Superior temporal gyrus (tissue), 1 donor: ENCODE results near the gene TBRG4.
A peak's percentile ranks its signal among the peaks of the same experiment; 100 is the strongest.

Source experiments
- DNase-seq: peaks from one replicate; pipeline ENCODE4 v3.0.0-alpha.2; 2016; ENCODE audit errors: extremely low spot score

The TBRG4 gene

DNA sequence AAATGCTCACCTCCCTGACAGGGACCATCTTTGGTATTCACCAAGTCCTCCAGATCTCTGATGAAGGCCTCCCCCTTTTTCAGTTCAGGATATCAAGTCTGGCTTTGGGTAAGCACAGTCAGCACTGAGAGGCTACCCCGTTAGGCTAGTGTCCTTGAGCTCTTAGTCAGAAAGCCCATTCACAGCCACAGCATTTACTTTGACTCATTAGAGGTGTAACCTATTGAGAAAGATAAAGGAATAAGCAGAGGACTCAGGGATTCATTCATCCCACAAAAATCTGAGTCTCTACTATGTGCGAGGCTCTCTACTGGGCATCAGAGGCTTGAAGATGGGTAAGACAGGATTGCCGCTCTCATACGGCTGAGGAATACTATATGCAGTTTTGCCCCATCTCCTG is 32.1 kb upstream of the TBRG4 start:
- DNase-seq: no peak

DNA sequence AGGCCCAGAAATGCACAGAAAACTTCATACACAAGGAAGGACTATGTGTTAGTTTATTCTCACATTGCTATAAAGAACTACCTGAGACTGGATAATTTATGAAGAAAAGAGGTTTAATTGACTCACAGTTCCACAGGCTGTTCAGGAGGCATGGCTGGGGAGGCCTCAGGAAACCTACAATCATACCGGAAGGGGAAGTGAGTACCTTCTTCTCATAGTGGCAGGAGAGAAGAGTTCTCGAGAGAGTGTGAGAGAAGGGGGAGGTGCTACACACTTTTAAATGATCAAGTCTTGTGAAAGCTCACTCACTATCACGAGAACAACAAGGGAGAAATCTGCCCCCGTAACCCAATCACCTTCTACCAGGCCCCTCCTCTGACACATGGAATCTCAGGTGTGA is 29.3 kb upstream of the TBRG4 start:
- DNase-seq: no peak

DNA sequence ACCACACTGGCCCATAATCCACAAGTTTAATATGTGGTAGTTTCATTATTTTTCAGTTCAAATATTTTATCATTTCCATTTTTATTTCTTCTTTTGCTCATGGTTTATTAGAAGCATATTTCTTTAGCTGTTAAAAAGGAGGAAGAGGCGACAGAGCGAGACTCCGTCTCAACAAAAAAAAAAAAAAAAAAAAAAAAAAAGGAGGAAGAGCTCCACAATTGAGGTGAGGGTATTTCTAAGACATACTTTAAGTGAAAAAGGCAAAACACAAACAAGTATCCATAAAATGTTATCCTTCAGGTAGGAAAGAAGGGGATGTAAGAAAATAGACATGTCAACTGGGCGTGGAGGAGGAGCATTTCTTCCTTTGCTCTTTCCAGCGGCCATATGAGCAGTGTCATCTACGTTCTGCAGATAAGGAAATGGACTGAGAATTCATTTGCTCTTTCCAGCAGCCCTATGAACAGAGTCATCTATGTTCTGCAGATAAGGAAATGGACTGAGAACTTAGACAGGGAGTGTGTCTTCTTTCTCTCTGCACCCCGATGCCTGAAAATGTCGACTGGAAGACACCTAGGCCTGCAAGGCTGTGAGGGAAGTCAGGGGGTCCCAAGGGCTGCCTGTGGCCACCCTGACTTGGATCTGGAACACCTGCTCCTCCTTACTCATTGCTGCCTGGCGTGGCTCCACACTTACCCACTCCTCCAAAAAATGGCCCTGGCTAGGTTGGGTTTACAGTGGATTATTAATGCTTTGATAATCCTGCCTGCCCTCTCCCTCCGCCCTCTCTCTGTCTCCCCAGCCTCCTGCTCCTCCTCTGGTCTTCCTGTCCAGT is 27.2 kb upstream of the TBRG4 start:
- DNase-seq: no peak

DNA sequence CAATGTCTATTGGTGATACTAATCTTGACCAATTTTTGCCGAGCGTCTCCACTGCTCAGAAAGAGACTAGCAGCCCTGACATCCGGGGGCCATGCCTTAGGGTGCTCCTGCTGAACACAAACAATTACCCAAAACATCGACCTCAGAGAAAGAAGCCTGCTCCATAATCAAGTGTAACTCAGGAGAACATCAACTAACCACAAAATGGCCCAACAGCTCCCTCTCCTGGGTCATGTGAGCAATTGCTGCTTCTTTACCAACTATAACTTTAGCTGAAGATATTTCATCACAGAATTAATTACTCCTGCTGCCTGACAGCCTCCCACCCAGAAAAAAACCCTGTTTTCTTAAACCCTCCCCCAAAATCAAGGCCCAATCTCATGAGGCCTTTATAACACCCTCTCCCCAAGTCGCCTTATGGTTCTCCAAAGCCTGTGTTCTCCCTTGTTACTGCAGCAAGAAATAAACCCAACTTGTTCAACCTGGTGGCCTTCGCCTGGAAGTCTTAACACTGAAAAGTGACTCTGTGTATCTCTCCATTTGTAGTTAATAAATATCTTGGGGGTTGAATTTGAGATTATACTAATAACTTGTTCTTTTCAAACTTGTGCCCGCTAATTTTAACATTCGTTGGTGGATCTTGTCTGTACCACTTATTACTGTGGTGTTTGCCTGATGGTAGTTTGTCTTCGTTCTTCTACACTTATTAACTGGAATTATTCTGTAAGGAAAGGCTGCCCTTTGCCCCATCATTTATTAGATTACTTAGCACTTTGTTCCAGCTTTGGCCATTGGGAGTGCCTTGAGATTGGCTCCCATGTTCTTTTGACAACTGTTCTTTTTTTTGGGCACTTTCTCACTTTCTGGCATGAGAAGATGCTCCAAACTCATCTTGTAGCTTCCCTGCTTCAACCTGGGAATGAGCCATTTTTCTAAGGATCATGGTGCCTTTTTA is 24.9 kb upstream of the TBRG4 start:
- DNase-seq: peak; percentile 94

DNA sequence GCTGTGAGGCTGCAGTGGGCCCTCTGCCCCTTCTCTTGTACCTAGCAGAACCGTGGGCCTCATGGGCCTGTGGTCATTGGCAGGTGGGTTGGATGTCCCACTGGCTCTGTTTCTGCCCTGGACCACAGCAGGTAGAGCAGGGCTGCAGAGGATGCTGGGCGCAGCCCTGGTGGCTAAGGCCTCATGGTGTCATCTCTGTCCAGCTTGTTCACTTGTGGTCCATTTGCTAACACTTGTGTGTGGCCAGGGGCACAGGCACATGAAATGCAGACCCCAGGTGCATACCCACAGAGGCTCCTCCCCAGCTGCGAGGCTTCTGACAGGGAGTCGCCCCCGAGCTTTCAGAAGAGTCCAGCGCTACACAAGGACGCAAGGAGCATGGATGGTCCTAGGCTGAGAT is 22.4 kb upstream of the TBRG4 start:
- DNase-seq: no peak

DNA sequence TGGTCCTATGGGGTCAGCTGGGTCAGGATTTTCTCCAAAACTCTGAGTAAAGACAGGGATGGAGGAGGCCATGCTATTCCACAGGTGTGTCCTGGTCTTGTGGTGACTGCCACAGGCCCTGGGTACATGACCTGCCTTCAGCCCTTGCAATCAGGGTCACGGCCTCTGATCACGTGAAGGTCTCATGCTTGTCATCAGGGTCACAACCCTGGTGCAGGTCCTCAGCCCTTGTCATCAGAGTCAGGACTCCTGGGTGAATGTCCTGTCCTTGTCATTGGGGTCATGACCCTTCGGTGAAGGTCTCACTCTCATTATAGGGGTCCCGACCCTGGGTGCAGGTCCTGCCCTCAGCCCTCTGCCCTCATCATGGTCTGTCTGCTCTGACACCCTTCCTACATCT is 21.9 kb upstream of the TBRG4 start:
- no peak for DNase-seq

DNA sequence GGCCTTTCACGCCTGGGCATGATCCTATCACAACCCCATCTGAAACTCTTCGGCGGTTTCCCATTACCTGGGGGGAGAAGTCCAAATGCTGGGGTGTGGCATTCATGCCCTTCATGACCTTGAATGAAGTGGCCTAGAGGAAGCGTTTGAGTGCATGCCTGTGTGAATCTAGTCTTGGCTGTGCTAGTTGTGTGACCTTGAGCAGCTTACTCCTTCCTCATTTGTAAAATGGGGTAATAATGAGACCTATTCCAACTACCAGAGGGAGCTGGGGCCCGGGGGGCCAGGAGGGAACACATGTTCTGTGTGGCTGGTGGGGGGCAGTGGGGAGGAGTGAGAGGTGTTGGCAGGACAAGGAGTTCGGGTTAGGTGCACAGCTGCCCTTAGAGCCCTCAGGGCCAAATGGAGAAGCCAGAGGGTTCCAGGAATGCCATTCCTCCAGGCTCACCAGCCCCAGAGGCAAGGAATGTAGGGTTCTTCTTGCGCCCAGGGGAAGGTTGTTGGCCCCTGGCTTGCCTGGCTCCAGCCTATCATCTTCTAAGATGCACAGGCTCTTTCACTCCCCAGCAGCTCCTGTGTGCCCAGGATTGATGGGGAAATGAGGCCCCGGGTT is 21.3 kb upstream of the TBRG4 start:
- DNase-seq: no peak

DNA sequence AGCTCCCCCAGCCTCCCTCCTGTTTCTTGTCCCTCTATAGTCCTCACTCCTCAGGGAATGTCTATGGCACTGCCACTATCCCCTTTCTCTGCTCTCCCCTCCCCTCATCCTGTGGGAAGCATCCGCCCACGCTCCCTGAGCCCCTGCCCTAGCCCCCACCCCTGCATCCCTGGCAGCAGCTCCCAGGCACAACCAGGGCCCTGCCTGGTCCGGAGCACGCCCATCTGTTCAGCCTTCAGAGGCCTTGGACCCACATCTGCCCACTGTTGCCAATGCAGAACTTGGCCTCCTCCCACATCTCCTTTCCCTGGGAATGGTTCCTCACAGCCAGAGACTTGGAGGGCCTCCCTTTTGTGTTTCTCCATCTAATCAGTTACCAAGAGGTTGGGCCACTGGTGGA is 20.4 kb upstream of the TBRG4 start:
- no peak for DNase-seq

DNA sequence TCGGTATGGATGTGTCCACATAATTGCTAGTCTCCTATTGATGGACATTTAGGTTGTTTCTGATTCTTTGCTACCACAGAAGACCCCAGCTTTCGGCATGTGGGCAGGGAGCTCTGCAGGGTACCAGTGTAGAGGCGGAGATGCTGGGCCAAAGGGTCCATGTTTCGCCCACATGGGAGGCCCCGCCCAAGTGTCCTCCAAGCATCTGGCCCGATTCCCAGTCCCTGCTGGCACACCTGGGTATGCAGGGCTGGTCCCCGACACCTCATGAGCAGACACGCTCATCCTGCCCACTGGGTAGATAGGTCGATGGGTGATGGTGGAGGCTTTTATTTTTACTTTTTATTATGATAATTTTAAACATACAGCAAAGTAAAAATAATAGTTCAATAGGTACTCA is 19.4 kb upstream of the TBRG4 start:
- DNase-seq: no peak

DNA sequence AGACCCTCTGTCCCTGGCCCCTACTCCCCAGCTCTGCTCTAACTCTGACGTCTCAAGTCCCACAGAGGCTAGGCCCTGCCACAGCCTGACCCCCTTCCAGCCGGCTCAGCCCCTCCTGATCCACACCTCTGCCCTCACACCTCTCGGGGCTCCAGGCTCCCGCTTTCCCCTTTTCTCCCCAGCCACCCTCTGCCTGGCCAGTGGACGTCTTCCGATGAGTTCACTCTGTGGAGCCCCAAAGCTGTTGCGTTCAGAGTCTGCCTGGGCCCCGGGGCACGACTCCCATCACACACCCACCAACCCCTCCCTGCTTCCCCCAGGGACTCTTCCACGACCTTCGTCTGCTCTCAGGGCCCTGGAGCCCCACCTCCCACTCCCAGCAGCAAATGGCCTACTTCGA is 18.4 kb upstream of the TBRG4 start:
- no peak for DNase-seq

DNA sequence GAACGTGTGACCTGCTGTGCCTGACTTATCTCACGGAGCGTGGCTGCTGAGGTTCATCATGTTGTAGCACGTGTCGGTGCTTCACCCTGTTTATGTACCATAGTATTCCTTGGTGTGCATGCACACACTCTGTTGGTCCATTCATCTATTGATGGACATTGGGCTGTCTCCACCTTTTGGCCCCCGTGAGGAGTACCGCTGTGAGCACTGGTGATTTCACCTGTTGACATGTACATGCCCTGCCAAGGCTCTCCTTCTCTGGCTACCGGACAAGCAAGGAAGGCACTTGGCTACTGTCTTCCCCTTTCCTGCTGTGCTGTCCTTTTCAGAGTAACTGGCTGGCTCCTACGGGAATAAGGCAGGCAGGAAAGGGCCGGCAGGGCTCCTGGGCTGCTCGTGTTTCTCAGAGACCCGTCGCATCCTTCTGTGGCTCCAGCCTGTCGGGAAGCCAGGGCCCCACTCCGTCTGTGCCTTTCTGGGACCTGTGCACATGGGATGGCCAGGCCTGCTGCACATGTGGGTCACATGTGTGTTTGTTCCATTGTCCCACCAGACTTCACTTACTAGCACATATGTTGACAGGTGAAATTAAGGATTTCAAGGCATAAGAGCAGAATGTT is 17.8 kb upstream of the TBRG4 start:
- no peak for DNase-seq

DNA sequence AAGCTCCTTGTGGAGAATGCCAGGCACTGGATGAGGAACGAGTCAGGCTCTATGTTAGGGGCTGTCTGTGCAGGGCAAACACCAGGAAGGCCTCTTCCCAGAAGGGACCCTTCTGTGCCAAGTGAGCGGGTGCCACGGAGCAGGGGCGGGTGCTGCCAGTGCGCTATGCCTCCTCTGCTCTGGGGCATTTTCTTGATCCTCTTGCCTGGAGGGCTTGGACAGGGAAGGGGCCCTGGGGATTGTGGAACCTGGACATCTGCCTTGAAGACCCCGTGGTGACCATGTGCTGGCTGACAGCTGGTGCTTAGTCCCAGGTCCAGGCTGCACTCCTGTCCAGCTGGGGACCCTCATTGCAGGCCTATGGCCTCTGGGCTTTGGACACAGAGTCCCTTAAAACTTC is 15.4 kb upstream of the TBRG4 start:
- no peak for DNase-seq

DNA sequence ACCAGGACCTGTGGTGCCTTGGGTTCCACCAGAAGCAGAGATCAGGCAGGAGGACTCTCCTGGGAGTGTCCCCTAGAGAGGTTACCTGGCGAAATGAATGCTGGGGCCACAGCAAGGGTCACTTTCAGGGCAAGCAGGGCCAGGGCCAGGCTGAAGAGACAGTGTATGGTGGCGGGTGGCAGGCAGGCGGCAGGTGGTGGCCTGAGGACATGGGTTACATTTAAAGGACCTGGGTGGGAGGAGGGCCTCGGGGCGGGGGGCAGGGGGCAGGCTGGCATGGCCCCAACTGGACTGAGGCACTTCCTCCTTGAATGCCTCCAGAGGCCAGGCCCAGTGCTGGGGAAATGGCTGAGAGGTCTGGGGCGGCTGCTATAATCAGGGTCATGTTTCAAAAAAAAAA is 14.7 kb upstream of the TBRG4 start:
- no peak for DNase-seq

DNA sequence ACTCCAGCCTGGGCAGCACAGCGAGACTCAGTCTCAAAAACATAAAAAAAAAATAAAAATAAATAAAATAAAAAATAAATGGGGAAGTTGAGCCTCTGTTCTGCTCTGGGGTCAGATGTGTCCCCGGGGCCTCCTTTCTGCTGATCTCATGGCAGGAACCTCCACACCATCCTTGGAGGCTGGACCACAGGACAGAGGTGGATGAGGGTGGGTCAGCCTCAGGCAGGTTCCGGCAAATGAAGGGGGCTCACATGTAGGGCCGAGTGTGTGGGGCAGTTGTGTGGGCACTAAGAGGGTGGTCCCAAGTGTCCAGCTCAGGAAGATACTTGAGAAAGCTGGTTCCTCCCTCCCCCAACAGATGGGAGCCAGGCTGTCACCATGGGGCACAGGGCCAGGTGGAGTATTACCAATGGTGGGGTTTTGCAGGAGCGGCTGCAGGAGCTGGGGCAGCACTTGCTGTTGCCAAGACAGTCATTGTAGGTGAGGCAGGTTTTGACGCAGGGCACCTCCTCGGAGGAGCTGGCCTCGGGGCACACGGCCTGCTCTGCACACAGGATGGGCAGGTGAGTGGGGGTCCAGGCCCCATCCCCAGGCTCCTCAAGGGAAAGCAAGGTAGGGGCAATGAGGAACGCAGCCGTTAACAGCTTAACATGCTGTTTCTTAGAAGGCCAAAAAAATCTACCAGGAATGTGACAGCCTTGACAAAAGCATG is 13.9 kb upstream of the TBRG4 start:
- no peak for DNase-seq

DNA sequence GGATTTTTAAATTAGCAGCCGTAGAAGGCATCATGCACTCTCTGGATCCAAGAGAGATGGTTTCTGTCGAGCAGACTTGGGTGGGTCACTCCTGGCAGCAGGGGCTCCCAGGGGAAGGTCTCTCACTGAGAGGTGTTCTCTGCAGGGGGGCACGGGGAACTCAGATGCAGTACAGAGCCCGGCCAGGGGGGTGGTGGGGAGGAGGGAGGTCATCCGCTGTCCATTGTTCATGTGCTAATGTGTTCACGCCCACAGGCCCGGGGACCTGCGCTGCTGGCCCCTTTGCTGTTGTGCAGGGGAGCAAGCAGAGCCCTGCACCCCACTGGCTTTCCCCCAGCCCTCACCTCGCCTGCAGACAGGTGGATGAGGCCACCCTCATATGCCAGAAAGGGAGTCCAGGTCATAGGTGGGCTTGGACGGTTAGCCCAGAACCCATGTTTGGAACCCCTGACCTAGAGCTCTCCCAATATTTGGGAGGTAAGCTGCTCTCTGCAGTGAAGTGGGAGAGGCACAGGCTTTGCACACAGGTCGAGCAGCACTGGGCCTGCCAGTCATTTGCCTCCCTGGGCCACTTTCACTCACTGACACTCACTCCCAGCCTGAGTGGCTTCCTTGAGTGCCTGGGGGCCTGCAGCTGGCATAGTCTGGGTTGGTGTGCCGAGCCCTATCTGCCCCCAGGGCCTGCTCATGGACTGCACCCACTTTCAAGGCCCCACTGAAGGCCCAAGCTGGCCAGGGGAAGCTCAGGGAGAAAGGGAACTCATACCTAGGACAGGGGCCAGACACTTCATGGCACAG is 12.6 kb upstream of the TBRG4 start:
- DNase-seq: no peak

DNA sequence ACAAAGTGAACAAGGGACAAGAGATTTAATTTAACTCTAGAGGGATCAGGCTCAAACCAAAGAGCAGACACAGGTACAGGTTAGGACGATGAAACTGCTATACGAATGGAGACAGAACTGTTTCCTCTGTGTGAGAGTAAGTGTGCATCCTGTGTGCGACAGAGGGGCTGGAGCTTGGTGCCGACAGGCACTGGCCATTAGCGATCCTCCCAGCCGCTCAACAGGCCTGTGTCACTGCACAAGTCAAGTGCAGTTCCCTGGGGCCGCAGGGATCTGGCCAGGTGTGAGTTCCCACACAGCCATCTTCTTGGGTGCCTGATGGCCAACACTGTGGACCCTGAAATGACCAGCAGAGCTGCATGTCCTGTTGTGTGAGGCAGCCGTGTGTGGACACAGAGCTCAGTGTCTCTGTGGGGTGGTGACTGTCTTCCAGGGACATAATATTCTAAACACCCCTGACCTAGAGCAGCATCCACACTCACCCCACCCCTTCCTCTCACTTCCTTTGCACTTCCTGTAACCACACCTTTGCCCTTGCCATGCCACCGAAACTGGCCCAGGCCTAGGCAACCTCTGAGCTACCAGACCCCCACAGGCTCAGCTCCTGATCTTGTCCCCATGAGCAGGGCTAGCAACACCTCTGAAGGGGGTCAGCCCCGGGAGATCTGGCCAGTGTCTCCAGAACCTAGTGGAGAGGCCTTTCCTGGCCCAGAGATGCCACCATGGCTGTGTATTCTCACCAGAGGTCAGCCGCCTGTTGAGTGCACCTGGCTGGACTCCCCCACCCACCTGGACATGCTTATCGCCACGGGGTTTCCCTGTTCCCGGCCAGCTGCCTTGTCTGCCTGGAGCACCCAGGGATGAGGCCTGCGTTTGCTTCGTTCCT is 11.7 kb upstream of the TBRG4 start:
- DNase-seq: no peak

DNA sequence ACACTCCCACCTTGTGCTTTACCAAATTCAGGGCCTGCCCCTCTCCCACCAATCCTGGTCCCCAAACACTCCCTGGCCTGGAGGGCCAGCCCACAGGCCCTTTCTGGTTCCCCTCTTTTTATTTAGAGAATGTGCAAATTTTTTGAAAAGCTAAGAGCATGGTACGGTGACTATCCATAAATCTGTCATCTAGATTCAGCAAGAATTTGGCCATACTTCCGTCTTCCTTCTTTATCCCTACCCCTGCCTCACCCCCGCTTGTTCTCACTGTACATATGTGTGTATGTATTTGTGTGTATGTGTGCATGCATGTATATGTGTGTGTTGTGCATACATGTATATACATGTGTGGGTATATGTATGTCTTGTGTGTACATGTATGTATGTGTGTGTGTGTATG is 8.1 kb upstream of the TBRG4 start:
- DNase-seq: no peak

DNA sequence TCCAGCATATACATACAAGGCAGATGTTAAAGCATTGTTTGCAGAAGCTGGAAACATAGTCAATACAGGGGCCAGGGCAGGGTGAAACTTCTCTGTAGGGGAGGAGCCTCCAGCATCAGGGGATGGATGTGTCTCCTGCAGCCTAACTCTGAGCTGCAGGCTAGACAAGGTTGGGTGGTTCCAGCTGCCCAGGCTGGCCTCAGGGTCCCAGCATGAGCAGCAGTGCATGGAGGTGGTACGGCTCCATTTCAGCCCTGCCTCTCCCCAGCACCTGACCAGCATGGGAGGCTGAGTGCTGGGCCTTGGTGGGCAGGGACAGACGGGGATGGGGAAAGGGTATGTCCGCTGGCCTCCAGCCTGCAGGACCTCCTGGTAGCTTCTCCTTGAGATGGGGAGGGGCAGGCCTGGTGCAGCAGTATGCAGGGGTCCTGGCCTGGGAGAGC is 7.4 kb upstream of the TBRG4 start:
- DNase-seq: no peak

DNA sequence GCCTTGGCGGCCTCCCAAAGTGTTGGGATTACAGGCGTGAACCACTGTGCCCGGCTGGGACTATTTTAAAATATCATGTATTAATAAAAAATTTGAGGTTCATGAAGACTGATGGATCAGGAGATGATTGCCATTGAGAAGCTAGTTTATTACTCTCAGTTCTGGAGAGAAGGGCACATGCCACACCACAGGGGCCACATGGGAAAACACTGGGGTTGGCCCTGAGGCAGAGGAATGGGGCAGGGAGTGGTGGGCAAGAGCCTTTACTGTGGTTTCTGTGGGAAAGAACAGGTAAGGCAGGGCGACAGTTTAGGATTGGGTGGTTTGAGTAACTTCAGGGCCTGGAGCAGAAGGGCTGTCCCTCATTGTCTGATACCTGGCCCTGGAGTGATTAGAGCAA is 6.8 kb upstream of the TBRG4 start:
- DNase-seq: no peak

DNA sequence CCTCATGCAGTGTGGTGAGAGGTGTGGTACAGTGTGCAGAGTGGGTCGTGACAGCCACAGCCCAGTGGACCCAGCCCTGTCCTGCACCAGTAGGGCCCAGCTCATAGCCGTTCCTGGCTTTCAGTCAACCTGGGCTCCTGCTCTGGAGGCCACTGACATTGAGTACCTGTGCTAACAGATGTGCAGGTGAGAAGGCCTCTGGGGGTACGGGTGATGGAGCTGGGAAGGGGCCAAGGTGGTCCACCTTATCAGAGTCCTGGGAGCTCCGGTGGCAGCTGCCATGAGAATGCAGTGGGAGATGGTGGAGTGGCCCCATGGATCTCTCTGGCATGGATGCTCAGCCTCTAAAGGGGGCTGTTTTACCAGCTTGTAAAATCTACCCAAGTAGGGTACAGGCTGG is 6.1 kb upstream of the TBRG4 start:
- no peak for DNase-seq
